ENCODE measurements around the gene FBXO46.
"Not testable (repeated sequence)": the region's sequence is repeated elsewhere in the genome, so short reads cannot be mapped to it uniquely, and the experiment has no call there.

The FBXO46 gene

DNA sequence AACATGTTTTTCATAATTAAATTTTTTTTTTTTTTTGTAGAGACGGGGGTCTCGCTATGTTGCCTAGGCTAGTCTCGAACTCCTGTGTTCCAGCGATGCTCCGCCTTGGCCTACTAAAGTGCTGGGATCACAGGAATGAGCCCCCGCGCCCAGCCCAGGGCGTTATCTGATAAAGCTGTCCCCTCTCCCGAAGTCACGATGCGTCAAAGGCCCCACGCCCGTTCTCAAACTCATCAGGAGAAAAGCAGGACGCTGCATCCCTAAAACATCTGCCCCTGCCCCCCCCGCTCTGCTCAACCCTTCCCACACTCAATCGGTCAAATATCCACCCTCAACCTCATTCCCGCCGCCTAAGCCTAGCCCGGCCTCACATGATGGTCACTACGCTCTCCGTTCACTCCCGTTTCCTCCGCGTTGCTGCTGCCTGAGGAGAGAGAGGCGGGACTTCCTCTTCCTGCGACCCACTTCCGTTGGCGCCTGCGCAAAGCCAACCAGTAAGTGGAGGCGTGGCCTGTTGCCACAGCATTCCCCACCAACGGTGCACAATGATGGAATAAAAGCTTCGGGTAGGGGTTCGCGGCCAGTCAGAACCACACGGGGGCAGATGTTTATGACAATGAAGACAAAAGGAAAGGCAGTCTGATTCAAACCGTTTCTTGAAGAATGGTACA lies 39.0 kb downstream of the FBXO46 start, which contains the start of gene SNRPD2:
TSS of gene SNRPD2 (minus strand) at position 438 of the 671 bp plus-strand sequence. CDS start at position 373, 65 bp downstream.
- Histone ChIP-seq H3K9me3 (ENCODE audit: control insufficient read depth in 5 of 5, low read length in 5 of 5) (no peaks in the 10 kb centered on the region), H3K36me3 (ENCODE audit: control insufficient read depth in 5 of 5, insufficient read depth in 5 of 5, low read length in 5 of 5) (peaks cover 0 to 23% (median 17%) of the 10 kb centered on the region in 5 donors), H3K9ac (ENCODE audit: low read length in 5 of 5) (peak within 1 kb of the TSS; percentile 35 to 90 (median 88)), H3K27ac (ENCODE audit: low read depth, low read length) (peak within 1 kb of the TSS; percentile 93), H3K4me3 (ENCODE audit: low read depth in 1 of 5, low read length in 5 of 5) (peak within 1 kb of the TSS; percentile 83 to 92 (median 88)), H3K27me3 (ENCODE audit: control insufficient read depth in 5 of 5, insufficient read depth in 4 of 5, low read length in 5 of 5) (no peaks in the 10 kb centered on the region), H3K4me1 (ENCODE audit: control insufficient read depth in 5 of 5, insufficient read depth in 5 of 5, low read length in 5 of 5) (peaks cover 2 to 30% (median 20%) of the 10 kb centered on the region in 5 donors)

DNA sequence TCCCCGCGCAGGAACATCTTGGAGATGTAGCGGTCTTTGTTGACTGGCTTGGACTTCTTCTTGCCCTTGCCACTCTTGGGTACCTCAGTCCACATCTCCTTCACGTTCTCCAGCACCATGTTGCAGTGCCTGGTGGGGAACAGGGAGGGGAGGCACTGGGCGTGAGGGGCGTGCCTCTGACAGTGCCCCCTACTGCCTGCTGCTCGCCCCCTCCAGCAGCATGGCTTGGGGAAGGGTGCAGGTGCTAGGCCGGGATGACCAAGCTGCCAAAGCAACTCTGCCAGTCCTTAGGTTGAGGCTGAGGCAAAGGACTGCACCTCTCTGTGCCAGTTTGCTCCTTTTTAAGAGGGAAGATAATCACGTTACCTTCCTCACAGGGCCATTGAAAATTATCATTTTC lies 43.1 kb downstream of the FBXO46 start:
- no peaks in the 10 kb centered on the region for H3K27me3 ChIP-seq (ENCODE audit: control insufficient read depth in 5 of 5, insufficient read depth in 4 of 5, low read length in 5 of 5)
- H3K9ac ChIP-seq (ENCODE audit: low read length in 5 of 5), result no peak overlapping the region
- no peak overlapping the region for H3K27ac ChIP-seq (ENCODE audit: low read depth, low read length)
- H3K4me1 ChIP-seq (ENCODE audit: control insufficient read depth in 5 of 5, insufficient read depth in 5 of 5, low read length in 5 of 5), result peaks cover 2 to 19% (median 9%) of the 10 kb centered on the region in 5 donors
- no peaks in the 10 kb centered on the region for H3K9me3 ChIP-seq (ENCODE audit: control insufficient read depth in 5 of 5, low read length in 5 of 5)
- no peak overlapping the region for H3K4me3 ChIP-seq (ENCODE audit: low read depth in 1 of 5, low read length in 5 of 5)
- H3K36me3 ChIP-seq (ENCODE audit: control insufficient read depth in 5 of 5, insufficient read depth in 5 of 5, low read length in 5 of 5), result peaks cover 0 to 42% (median 38%) of the 10 kb centered on the region in 5 donors

DNA sequence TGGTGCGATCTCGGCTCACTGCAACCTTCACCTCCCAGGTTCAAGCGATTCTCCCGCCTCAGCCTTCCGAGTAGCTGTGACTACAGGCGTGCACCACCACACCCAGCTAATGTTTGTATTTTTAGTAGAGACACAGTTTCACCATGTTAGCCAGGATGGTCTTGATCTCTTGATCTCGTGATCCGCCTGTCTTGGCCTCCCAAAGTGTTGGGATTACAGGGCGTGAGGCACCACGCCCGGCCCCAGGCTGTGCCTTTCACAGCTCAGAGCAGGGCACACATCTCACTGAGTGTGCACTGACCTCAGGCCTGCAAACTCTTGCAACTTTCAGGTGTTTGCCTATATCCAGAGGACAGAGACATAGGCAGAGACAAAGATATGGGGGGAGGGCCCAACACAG lies 45.7 kb downstream of the FBXO46 start:
- not testable (repeated sequence) for H3K27me3 ChIP-seq (ENCODE audit: control insufficient read depth in 5 of 5, insufficient read depth in 4 of 5, low read length in 5 of 5); H3K27ac ChIP-seq (ENCODE audit: low read depth, low read length); H3K4me3 ChIP-seq (ENCODE audit: low read depth in 1 of 5, low read length in 5 of 5); H3K9ac ChIP-seq (ENCODE audit: low read length in 5 of 5); H3K9me3 ChIP-seq (ENCODE audit: control insufficient read depth in 5 of 5, low read length in 5 of 5)
- Histone ChIP-seq H3K36me3 (ENCODE audit: control insufficient read depth in 5 of 5, insufficient read depth in 5 of 5, low read length in 5 of 5) (peaks cover 0 to 42% (median 38%) of the 10 kb centered on the region in 5 donors), H3K4me1 (ENCODE audit: control insufficient read depth in 5 of 5, insufficient read depth in 5 of 5, low read length in 5 of 5) (peaks cover 0 to 13% (median 11%) of the 10 kb centered on the region in 5 donors)

DNA sequence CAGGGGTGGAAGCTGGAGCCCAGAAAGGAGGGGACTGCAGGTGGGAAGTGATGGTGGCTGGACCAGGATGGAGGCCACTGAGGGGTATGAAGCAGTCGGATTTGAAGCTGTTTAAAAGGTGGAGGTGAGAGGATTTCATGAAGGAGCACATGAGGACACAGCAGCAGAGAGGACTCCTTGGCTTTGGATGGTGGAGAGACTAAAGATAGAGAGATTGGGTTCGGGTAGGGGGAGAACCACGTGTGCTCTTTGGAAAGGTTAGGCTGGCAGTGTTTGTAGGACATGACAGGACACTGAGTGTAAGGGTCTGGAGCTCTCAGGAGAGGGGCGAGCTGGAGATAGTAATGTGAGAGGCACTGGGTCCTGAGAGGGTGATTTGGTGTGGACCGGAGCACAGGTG lies 47.8 kb downstream of the FBXO46 start:
- Histone ChIP-seq H3K4me3 (ENCODE audit: low read depth in 1 of 5, low read length in 5 of 5) (no peak overlapping the region), H3K27ac (ENCODE audit: low read depth, low read length) (no peak overlapping the region), H3K27me3 (ENCODE audit: control insufficient read depth in 5 of 5, insufficient read depth in 4 of 5, low read length in 5 of 5) (peaks cover 4 to 10% (median 9%) of the 10 kb centered on the region in 5 donors), H3K36me3 (ENCODE audit: control insufficient read depth in 5 of 5, insufficient read depth in 5 of 5, low read length in 5 of 5) (peaks cover 0 to 36% (median 30%) of the 10 kb centered on the region in 5 donors), H3K9me3 (ENCODE audit: control insufficient read depth in 5 of 5, low read length in 5 of 5) (no peaks in the 10 kb centered on the region), H3K9ac (ENCODE audit: low read length in 5 of 5) (no peak overlapping the region), H3K4me1 (ENCODE audit: control insufficient read depth in 5 of 5, insufficient read depth in 5 of 5, low read length in 5 of 5) (peaks cover 0 to 15% (median 14%) of the 10 kb centered on the region in 5 donors)

- H3K27ac ChIP-seq (ENCODE audit: low read depth, low read length), result peak overlapping the region; percentile 10
- peak overlapping the region in 4 of 5 donors; percentile 7 to 56 (median 42) for H3K9ac ChIP-seq (ENCODE audit: low read length in 5 of 5)
- peaks cover 0 to 28% (median 22%) of the 10 kb centered on the region in 5 donors for H3K36me3 ChIP-seq (ENCODE audit: control insufficient read depth in 5 of 5, insufficient read depth in 5 of 5, low read length in 5 of 5)
- H3K4me3 ChIP-seq (ENCODE audit: low read depth in 1 of 5, low read length in 5 of 5), result peak overlapping the region in 2 of 5 donors; percentile 50 to 52
- peaks cover 0 to 22% (median 21%) of the 10 kb centered on the region in 5 donors for H3K4me1 ChIP-seq (ENCODE audit: control insufficient read depth in 5 of 5, insufficient read depth in 5 of 5, low read length in 5 of 5)
- H3K9me3 ChIP-seq (ENCODE audit: control insufficient read depth in 5 of 5, low read length in 5 of 5), result no peaks in the 10 kb centered on the region
- peaks cover 10 to 16% (median 14%) of the 10 kb centered on the region in 5 donors for H3K27me3 ChIP-seq (ENCODE audit: control insufficient read depth in 5 of 5, insufficient read depth in 4 of 5, low read length in 5 of 5)
Observed at GRCh38 chr19:45682117-45682516, 48.6 kb downstream of the FBXO46 start.

GRCh38 chr19:45681391-45682015 lies 49.2 kb downstream of the FBXO46 start:
- Histone ChIP-seq H3K9ac (ENCODE audit: low read length in 5 of 5) (peak overlapping the region in 4 of 5 donors; percentile 7 to 56 (median 42)), H3K27me3 (ENCODE audit: control insufficient read depth in 5 of 5, insufficient read depth in 4 of 5, low read length in 5 of 5) (peaks cover 11 to 20% (median 18%) of the 10 kb centered on the region in 5 donors), H3K27ac (ENCODE audit: low read depth, low read length) (peak overlapping the region; percentile 10), H3K4me1 (ENCODE audit: control insufficient read depth in 5 of 5, insufficient read depth in 5 of 5, low read length in 5 of 5) (peaks cover 0 to 27% (median 21%) of the 10 kb centered on the region in 5 donors), H3K36me3 (ENCODE audit: control insufficient read depth in 5 of 5, insufficient read depth in 5 of 5, low read length in 5 of 5) (peaks cover 0 to 24% (median 18%) of the 10 kb centered on the region in 5 donors), H3K4me3 (ENCODE audit: low read depth in 1 of 5, low read length in 5 of 5) (peak overlapping the region in 4 of 5 donors; percentile 50 to 55 (median 51)), H3K9me3 (ENCODE audit: control insufficient read depth in 5 of 5, low read length in 5 of 5) (no peaks in the 10 kb centered on the region)

DNA sequence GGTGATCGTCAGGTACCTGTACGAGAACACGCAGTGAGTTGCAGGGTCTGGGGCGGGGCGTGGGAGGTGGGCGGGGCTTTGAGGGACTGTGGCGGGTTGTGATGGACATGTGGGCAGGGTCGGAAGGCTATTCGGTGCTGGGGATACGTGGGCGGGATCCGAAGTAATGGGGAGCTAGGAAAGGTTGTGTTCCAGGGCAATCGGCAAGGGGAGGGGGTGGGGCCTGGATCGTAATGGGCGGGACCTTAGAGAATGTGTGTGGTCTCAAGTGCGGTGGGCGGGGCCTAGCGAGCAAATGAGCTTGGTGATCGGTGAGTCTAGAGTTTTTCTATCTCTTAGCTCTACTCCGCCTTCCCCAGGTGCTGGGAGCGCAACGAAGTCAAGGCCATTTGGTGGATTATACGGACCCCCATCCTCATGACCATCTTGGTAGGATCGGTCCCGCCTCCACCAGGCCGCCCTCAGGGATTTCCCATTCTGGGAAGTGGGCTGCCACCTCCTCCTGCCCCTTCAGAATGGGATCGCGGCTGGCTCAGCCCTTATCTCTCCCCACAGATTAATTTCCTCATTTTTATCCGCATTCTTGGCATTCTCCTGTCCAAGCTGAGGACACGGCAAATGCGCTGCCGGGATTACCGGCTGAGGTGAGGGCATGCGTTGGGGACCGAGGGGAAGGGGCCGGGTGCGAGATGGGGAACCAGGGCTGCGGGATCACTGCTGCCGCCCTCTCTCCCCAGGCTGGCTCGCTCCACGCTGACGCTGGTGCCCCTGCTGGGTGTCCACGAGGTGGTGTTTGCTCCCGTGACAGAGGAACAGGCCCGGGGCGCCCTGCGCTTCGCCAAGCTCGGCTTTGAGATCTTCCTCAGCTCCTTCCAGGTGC lies 53.1 kb downstream of the FBXO46 start:
- H3K4me1 ChIP-seq (ENCODE audit: control insufficient read depth in 5 of 5, insufficient read depth in 5 of 5, low read length in 5 of 5), result peaks cover 0 to 27% (median 21%) of the 10 kb centered on the region in 5 donors
- peak overlapping the region in 1 of 5 donors; percentile 7 for H3K9ac ChIP-seq (ENCODE audit: low read length in 5 of 5)
- H3K4me3 ChIP-seq (ENCODE audit: low read depth in 1 of 5, low read length in 5 of 5), result peak overlapping the region in 2 of 5 donors; percentile 1 to 37
- peaks cover 14 to 28% (median 20%) of the 10 kb centered on the region in 5 donors for H3K27me3 ChIP-seq (ENCODE audit: control insufficient read depth in 5 of 5, insufficient read depth in 4 of 5, low read length in 5 of 5)
- no peaks in the 10 kb centered on the region for H3K36me3 ChIP-seq (ENCODE audit: control insufficient read depth in 5 of 5, insufficient read depth in 5 of 5, low read length in 5 of 5)
- H3K27ac ChIP-seq (ENCODE audit: low read depth, low read length), result no peak overlapping the region
- H3K9me3 ChIP-seq (ENCODE audit: control insufficient read depth in 5 of 5, low read length in 5 of 5), result no peaks in the 10 kb centered on the region

DNA sequence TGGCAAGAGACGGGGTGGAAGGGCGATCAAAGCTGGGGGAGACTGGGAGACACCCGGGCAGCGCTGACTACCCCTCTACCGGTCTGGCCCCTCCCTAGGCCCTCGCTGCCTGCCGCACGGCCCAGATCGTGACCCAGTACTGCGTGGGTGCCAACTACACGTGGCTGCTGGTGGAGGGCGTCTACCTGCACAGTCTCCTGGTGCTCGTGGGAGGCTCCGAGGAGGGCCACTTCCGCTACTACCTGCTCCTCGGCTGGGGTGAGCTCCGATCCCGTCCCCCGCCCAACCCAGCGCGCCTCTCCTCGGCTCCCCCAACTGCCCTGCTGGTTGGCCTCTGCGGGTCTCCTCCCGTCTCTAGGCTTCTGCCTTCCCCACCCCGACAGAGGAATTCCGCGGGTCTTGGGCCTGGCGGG lies 53.8 kb downstream of the FBXO46 start:
- Histone ChIP-seq H3K9ac (ENCODE audit: low read length in 5 of 5) (no peak overlapping the region), H3K9me3 (ENCODE audit: control insufficient read depth in 5 of 5, low read length in 5 of 5) (no peaks in the 10 kb centered on the region), H3K36me3 (ENCODE audit: control insufficient read depth in 5 of 5, insufficient read depth in 5 of 5, low read length in 5 of 5) (no peaks in the 10 kb centered on the region), H3K4me3 (ENCODE audit: low read depth in 1 of 5, low read length in 5 of 5) (peak overlapping the region in 1 of 5 donors; percentile 9), H3K27me3 (ENCODE audit: control insufficient read depth in 5 of 5, insufficient read depth in 4 of 5, low read length in 5 of 5) (peaks cover 14 to 28% (median 20%) of the 10 kb centered on the region in 5 donors), H3K4me1 (ENCODE audit: control insufficient read depth in 5 of 5, insufficient read depth in 5 of 5, low read length in 5 of 5) (peaks cover 0 to 23% (median 18%) of the 10 kb centered on the region in 5 donors), H3K27ac (ENCODE audit: low read depth, low read length) (no peak overlapping the region)

DNA sequence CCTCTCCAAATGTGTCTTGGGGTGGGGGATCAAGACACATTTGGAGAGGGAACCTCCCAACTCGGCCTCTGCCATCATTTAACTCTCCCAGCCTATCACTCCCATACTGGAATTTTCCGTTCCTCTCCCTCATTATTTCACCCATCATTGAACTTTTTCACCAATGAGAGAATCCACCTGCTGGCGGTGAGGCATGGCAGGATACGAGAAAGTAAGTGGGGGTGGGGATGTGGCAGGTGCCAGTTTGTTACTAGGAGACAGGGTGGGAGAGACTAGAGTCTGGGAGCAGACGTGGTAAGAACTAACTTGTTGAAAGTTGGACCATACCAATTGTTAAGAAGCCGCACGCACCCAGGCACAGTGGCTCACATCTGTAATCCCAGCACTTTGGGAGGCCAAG lies 55.8 kb downstream of the FBXO46 start:
- Histone ChIP-seq H3K4me3 (ENCODE audit: low read depth in 1 of 5, low read length in 5 of 5) (no peak overlapping the region), H3K36me3 (ENCODE audit: control insufficient read depth in 5 of 5, insufficient read depth in 5 of 5, low read length in 5 of 5) (no peaks in the 10 kb centered on the region), H3K27ac (ENCODE audit: low read depth, low read length) (no peak overlapping the region), H3K9me3 (ENCODE audit: control insufficient read depth in 5 of 5, low read length in 5 of 5) (no peaks in the 10 kb centered on the region), H3K9ac (ENCODE audit: low read length in 5 of 5) (no peak overlapping the region), H3K27me3 (ENCODE audit: control insufficient read depth in 5 of 5, insufficient read depth in 4 of 5, low read length in 5 of 5) (peaks cover 24 to 38% (median 32%) of the 10 kb centered on the region in 5 donors), H3K4me1 (ENCODE audit: control insufficient read depth in 5 of 5, insufficient read depth in 5 of 5, low read length in 5 of 5) (peaks cover 0 to 22% (median 13%) of the 10 kb centered on the region in 5 donors)
